Measurements from ENCODE around the gene SLC6A12.

- no peak for TF ChIP-seq TAF1 (IDR thresholded peaks at IDR 0.05; ENCODE audit: borderline replicate concordance, low read depth, low read length)
- no peak for TF ChIP-seq POLR2A (IDR thresholded peaks at IDR 0.05; ENCODE audit: low read depth, low read length)
- no peak for TF ChIP-seq POLR2AphosphoS5 (IDR thresholded peaks at IDR 0.05; ENCODE audit: low read depth, low read length)
These were observed 38.7 kb upstream of the SLC6A12 start for GRCh38 chr12:252636-253035.

Data from GM12892 (cell line).